ENCODE results near the gene TPBG. TPM values are rescaled to one million over a fixed set of nuclear protein-coding genes. Genes with fewer than 3 reads are reported as not detected.
"Not testable (repeated sequence)": the region's sequence is repeated elsewhere in the genome, so short reads cannot be mapped to it uniquely, and the experiment has no call there.

The TPBG gene
- total RNA-seq, 1 donor from 2014 or later, result 1.4 TPM

GRCh38 chr6:82385546-82385945 is 21.9 kb downstream of the TPBG start:
- H3K9me3 Mint-ChIP-seq (ENCODE audit: unreplicated experiment), result no peaks in the 10 kb centered on the region
- no peaks in the 10 kb centered on the region for H3K36me3 Mint-ChIP-seq (ENCODE audit: unreplicated experiment)
- H3K4me1 Mint-ChIP-seq (ENCODE audit: low read depth, unreplicated experiment), result no peaks in the 10 kb centered on the region
- H3K4me3 Mint-ChIP-seq (ENCODE audit: unreplicated experiment), result no peak overlapping the region
- DNase-seq, result no peak
- no peak for TF ChIP-seq CTCF (IDR thresholded peaks at IDR 0.05; ENCODE audit: partially characterized antibody, unreplicated experiment)
- no peak overlapping the region for H3K27ac Mint-ChIP-seq (ENCODE audit: unreplicated experiment)
- no peaks in the 10 kb centered on the region for H3K27me3 Mint-ChIP-seq (ENCODE audit: unreplicated experiment)

- Mint-ChIP-seq H3K4me1 (ENCODE audit: low read depth, unreplicated experiment) (no peaks in the 10 kb centered on the region), H3K9me3 (ENCODE audit: unreplicated experiment) (no peaks in the 10 kb centered on the region), H3K27ac (ENCODE audit: unreplicated experiment) (no peak overlapping the region), H3K27me3 (ENCODE audit: unreplicated experiment) (no peaks in the 10 kb centered on the region), H3K4me3 (ENCODE audit: unreplicated experiment) (no peak overlapping the region), H3K36me3 (ENCODE audit: unreplicated experiment) (no peaks in the 10 kb centered on the region)
- TF ChIP-seq CTCF (IDR thresholded peaks at IDR 0.05; ENCODE audit: partially characterized antibody, unreplicated experiment), result no peak
- no peak for DNase-seq
Observed at GRCh38 chr6:82385961-82386360, 22.3 kb downstream of the TPBG start.

GRCh38 chr6:82394770-82395169 is 31.2 kb downstream of the TPBG start:
- H3K9me3 Mint-ChIP-seq (ENCODE audit: unreplicated experiment); H3K4me1 Mint-ChIP-seq (ENCODE audit: low read depth, unreplicated experiment); H3K27ac Mint-ChIP-seq (ENCODE audit: unreplicated experiment); DNase-seq; H3K36me3 Mint-ChIP-seq (ENCODE audit: unreplicated experiment); H3K27me3 Mint-ChIP-seq (ENCODE audit: unreplicated experiment); H3K4me3 Mint-ChIP-seq (ENCODE audit: unreplicated experiment): not testable (repeated sequence)

GRCh38 chr6:82396964-82397751 is 33.5 kb downstream of the TPBG start:
- Mint-ChIP-seq H3K27me3 (ENCODE audit: unreplicated experiment) (no peaks in the 10 kb centered on the region), H3K36me3 (ENCODE audit: unreplicated experiment) (no peaks in the 10 kb centered on the region), H3K4me1 (ENCODE audit: low read depth, unreplicated experiment) (no peaks in the 10 kb centered on the region), H3K4me3 (ENCODE audit: unreplicated experiment) (no peak overlapping the region), H3K9me3 (ENCODE audit: unreplicated experiment) (no peaks in the 10 kb centered on the region), H3K27ac (ENCODE audit: unreplicated experiment) (no peak overlapping the region)
- no peak for TF ChIP-seq CTCF (IDR thresholded peaks at IDR 0.05; ENCODE audit: partially characterized antibody, unreplicated experiment)
- DNase-seq, result no peak

- no peaks in the 10 kb centered on the region for H3K36me3 Mint-ChIP-seq (ENCODE audit: unreplicated experiment)
- H3K27me3 Mint-ChIP-seq (ENCODE audit: unreplicated experiment), result no peaks in the 10 kb centered on the region
- no peaks in the 10 kb centered on the region for H3K9me3 Mint-ChIP-seq (ENCODE audit: unreplicated experiment)
- H3K4me3 Mint-ChIP-seq (ENCODE audit: unreplicated experiment), result no peak overlapping the region
- no peak for TF ChIP-seq CTCF (IDR thresholded peaks at IDR 0.05; ENCODE audit: partially characterized antibody, unreplicated experiment)
- no peak for DNase-seq
- no peak overlapping the region for H3K27ac Mint-ChIP-seq (ENCODE audit: unreplicated experiment)
- no peaks in the 10 kb centered on the region for H3K4me1 Mint-ChIP-seq (ENCODE audit: low read depth, unreplicated experiment)
Observed at GRCh38 chr6:82397962-82398692, 34.5 kb downstream of the TPBG start.

Measured in glutamatergic neuron (in vitro differentiated cells).